Activated CD8-positive, alpha-beta T cell treated with anti-CD3 and anti-CD28 coated beads for 36 hours (primary cell): ENCODE data around the gene CDH24. TPM values are rescaled to one million over a fixed set of nuclear protein-coding genes. Genes with fewer than 3 reads are reported as not detected.

ENCODE experiments used
- ATAC-seq: fragments of 200-7000 bp; cut with Tn5 transposase; one replicate; pipeline ENCODE4 v1.10.0; 2021; ENCODE audit warnings: mild to moderate bottlenecking, moderate library complexity
- CTCF ChIA-PET: fragments of 350-600 bp; sonication (Branson Sonifier 250); formaldehyde crosslinking; loops from one replicate; lab custom pipeline; 2021; ENCODE audit warnings: antibody characterized with exemption; lab: Charles Lee
- POLR2A ChIA-PET: fragments of 350-600 bp; sonication (Branson Sonifier 250); formaldehyde crosslinking; loops from one replicate; lab custom pipeline; 2021; ENCODE audit warnings: antibody characterized with exemption; lab: Charles Lee
- DNase-seq: peaks from one replicate; pipeline ENCODE4 v3.0.0-alpha.2; 2020
- H3K27ac Mint-ChIP-seq: one replicate; pipeline ENCODE4 v1.8.0; 2021; ENCODE audit warnings: mild to moderate bottlenecking, mixed read lengths
- H3K27me3 Mint-ChIP-seq: one replicate; pipeline ENCODE4 v1.8.0; 2021; ENCODE audit warnings: mixed read lengths
- H3K36me3 Mint-ChIP-seq: one replicate; pipeline ENCODE4 v1.8.0; 2021; ENCODE audit warnings: low read depth, mixed read lengths
- H3K4me1 Mint-ChIP-seq: one replicate; pipeline ENCODE4 v1.8.0; 2021; ENCODE audit warnings: low read depth, mixed read lengths
- H3K4me3 Mint-ChIP-seq: one replicate; pipeline ENCODE4 v1.8.0; 2021; ENCODE audit warnings: mild to moderate bottlenecking, moderate library complexity, mixed read lengths
- H3K9me3 Mint-ChIP-seq: one replicate; pipeline ENCODE4 v1.8.0; 2021; ENCODE audit warnings: mixed read lengths
- intact Hi-C: fragments of 100-400 bp; cut with micrococcal nuclease; formaldehyde crosslinking; loops from one replicate; pipeline ENCODE4 v1.10.0; 2022
- total RNA-seq, 2 experiments: library from RNA; stranded (reverse); gene quantifications; one replicate each; pipeline ENCODE4 v1.2.3, GENCODE V29; 2021
- TF ChIP-seq, protein P1 (sequence below): fragments of 200-600 bp; IDR thresholded peaks from one replicate; pipeline ENCODE4 v1.8.0; 2022; ENCODE audit warnings: antibody characterized with exemption, mild to moderate bottlenecking

CDH24 gene
- total RNA-seq, 2 experiments from 2014 or later, result 0.69 to 0.72 TPM

DNA sequence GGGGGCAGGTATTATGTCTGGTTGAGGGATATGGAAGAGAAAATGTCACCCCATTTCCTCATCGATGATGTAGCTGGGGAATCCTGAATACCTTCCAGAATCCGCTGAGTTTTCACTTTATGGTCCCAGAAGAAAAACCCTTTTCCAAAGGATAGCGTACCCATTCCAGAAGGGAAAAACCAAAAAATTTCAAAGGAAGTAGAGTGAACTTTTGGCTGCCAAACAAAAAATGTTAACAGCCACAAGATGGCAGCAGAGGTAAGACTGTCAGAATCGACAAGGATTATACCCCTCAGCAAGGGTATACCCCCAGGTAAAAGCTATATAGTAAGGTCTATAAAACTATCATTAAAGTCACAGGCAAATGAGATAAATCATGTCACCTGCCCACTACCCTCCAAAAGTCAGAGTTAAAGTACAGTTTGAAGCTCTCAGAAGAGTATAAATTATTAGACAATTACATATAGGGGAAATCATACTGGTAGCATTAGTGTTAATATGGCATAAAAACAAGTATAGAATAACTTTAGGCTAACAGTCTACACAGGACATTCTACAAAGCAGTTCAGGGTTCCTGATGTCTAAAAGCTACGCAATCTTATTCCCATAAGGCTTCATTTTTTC, 19.6 kb upstream of the CDH24 start:
- Mint-ChIP-seq H3K4me3 (no peak overlapping the region), H3K9me3 (no peaks in the 10 kb centered on the region), H3K4me1 (peaks cover 9% of the 10 kb centered on the region), H3K27ac (no peak overlapping the region), H3K36me3 (peaks cover 36% of the 10 kb centered on the region), H3K27me3 (no peaks in the 10 kb centered on the region)
- peak; percentile 39 for DNase-seq
- intact Hi-C loops, result no loop called here
- peak; percentile 70 for ATAC-seq
- POLR2A ChIA-PET, result interaction anchor here (0.8 to 2.3 kb wide), 7 partner anchors 8 to 101 kb away, joined by 3 to 12 read pairs (median 3); partner anchors contain the start of genes ACIN1 and C14orf119
- CTCF ChIA-PET, result interaction anchor here (0.5 to 9.8 kb wide), 44 partner anchors 12 to 402 kb away, joined by 3 to 196 read pairs (median 4); partner anchors contain the start of genes ACIN1, AJUBA, C14orf119 and CDH24
- TF ChIP-seq, protein P1, sequence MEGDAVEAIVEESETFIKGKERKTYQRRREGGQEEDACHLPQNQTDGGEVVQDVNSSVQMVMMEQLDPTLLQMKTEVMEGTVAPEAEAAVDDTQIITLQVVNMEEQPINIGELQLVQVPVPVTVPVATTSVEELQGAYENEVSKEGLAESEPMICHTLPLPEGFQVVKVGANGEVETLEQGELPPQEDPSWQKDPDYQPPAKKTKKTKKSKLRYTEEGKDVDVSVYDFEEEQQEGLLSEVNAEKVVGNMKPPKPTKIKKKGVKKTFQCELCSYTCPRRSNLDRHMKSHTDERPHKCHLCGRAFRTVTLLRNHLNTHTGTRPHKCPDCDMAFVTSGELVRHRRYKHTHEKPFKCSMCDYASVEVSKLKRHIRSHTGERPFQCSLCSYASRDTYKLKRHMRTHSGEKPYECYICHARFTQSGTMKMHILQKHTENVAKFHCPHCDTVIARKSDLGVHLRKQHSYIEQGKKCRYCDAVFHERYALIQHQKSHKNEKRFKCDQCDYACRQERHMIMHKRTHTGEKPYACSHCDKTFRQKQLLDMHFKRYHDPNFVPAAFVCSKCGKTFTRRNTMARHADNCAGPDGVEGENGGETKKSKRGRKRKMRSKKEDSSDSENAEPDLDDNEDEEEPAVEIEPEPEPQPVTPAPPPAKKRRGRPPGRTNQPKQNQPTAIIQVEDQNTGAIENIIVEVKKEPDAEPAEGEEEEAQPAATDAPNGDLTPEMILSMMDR, result peak; percentile 70

DNA sequence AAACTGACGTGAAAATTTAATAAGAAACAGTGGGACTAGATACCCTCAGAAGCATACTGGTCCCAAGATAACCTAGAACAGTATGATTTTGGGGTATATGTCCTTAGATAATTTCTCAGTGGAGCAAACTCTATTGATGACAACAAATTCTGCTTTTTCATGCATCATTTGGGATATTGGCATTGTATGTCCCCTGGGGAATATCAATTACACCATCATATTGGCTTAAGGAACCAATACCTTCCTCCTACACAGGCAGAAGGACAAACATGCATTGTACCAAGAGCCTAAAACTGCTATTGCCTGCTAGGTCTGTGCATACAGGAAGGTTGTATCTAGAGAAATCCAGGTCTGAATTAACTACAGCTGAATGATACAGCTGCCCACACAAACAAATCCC, 17.6 kb upstream of the CDH24 start:
- Mint-ChIP-seq H3K27me3 (no peaks in the 10 kb centered on the region), H3K4me3 (no peak overlapping the region), H3K36me3 (peaks cover 41% of the 10 kb centered on the region), H3K27ac (no peak overlapping the region), H3K9me3 (no peaks in the 10 kb centered on the region), H3K4me1 (peaks cover 20% of the 10 kb centered on the region)
- intact Hi-C loops, result no loop called here
- DNase-seq, result no peak
- ChIA-PET CTCF (interaction anchor here (1.0 to 9.8 kb wide), 7 partner anchors 12 to 111 kb away, joined by 3 to 196 read pairs (median 4); partner anchors contain the start of genes ACIN1, AJUBA, C14orf119 and CDH24), POLR2A (interaction anchor here (1.0 to 1.4 kb wide), 2 partner anchors 13 to 20 kb away, joined by 4 read pairs; partner anchors contain the start of genes ACIN1 and C14orf119)
- ATAC-seq, result no peak
- TF ChIP-seq, protein P1, result no peak

DNA sequence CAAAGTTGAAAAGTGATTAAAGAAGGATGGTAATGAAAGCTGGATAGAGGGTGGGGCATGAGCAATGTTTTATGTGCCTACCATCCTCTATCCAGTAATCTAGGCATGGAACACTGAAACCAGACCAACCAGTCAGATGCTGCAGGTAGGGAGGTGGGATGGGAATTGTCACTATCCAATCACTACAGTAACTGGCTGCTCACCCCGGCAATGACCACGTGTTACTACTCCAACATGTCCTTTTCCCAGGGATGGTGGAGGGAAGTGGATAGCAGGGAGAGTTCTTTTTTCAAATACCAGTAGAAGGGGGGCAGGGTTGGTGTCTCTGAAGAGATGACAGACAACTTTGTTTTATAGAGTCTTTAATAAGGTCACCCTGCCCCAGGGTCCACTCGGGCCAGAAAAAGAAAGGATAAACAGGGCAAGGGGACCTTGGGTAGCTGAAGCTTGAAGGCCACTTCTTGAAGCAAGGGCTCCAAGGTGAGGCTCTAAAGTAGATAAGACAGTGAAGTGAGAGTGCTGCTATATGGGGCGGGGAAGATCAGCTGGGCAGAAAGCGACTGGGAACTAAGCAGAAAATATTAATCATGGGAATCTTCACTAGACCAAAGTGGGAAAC, 14.7 kb upstream of the CDH24 start:
- TF ChIP-seq, protein P1, result no peak
- peaks cover 29% of the 10 kb centered on the region for H3K4me1 Mint-ChIP-seq
- H3K27me3 Mint-ChIP-seq, result no peaks in the 10 kb centered on the region
- H3K27ac Mint-ChIP-seq, result peak overlapping the region; percentile 97
- ChIA-PET CTCF (interaction anchor here (0.9 to 9.8 kb wide), 21 partner anchors 9 to 502 kb away, joined by 3 to 196 read pairs (median 8); partner anchors contain the start of genes ACIN1, C14orf119, CDH24 and LRP10), POLR2A (interaction anchor here (0.9 to 2.2 kb wide), 9 partner anchors 9 to 115 kb away, joined by 3 to 8 read pairs (median 6); partner anchors contain the start of genes ACIN1, C14orf119, CDH24 and HAUS4)
- H3K4me3 Mint-ChIP-seq, result peak overlapping the region; percentile 96
- intact Hi-C loops, result no loop called here
- no peaks in the 10 kb centered on the region for H3K9me3 Mint-ChIP-seq
- DNase-seq (no peak), ATAC-seq (no peak)
- peaks cover 43% of the 10 kb centered on the region for H3K36me3 Mint-ChIP-seq

DNA sequence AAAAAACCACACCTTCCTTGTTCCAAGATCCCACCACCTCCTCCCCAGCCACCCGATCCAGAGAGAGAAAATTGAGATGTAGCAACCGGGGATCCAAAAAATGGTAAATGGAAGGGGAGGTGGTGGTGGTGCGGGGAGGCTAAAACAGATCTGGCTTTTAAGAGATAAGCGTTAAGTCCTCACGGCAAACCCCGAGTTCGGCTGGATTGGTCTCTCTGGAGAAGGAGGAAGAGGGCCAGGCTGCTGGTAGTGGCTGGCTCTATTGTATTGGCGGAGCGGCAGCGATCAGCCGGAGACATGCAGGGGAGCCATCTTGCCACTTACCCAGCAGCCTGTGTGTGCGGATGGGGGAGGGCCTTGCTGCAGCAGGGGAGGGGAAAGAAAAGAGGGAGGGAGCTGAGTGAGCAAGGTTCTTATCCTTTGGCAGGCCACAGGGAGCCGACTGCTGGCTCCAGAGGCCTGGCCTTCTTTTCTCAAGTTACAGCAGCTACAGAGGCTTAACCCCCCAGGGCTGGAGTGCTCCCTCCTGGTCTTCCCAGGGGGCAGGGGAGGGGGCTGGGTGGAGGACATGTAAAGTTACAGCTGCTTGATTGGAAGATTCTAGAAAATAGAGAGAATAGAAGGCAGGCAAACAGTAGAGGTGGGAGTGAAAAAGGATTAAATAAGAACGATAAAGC, 14.1 kb upstream of the CDH24 start:
- DNase-seq (peak; percentile 89), ATAC-seq (peak; percentile 96)
- ChIA-PET POLR2A (interaction anchor here (0.9 to 2.2 kb wide), 9 partner anchors 9 to 114 kb away, joined by 3 to 8 read pairs (median 6); partner anchors contain the start of genes ACIN1, C14orf119, CDH24 and HAUS4), CTCF (interaction anchor here (0.9 to 9.8 kb wide), 26 partner anchors 8 to 501 kb away, joined by 3 to 196 read pairs (median 6); partner anchors contain the start of genes ACIN1, AJUBA, C14orf119 and CDH24)
- H3K4me1 Mint-ChIP-seq, result peaks cover 29% of the 10 kb centered on the region
- no peaks in the 10 kb centered on the region for H3K9me3 Mint-ChIP-seq
- H3K4me3 Mint-ChIP-seq, result peak overlapping the region; percentile 96
- H3K36me3 Mint-ChIP-seq, result peaks cover 42% of the 10 kb centered on the region
- intact Hi-C loops, result no loop called here
- H3K27ac Mint-ChIP-seq, result peak overlapping the region; percentile 97
- H3K27me3 Mint-ChIP-seq, result no peaks in the 10 kb centered on the region
- TF ChIP-seq, protein P1, result no peak
